Urothelium cell line (cell line): ENCODE measurements around the gene ATP5PF.
"Not testable (repeated sequence)": the region's sequence is repeated elsewhere in the genome, so short reads cannot be mapped to it uniquely, and the experiment has no call there.

Source experiments
- DNase-seq: peaks from one replicate; pipeline ENCODE4 v3.0.0; 2011; ENCODE audit warnings: low spot score, mixed read lengths
- FAIRE-seq: peaks from 2 replicates; lab custom pipeline; 2011; peaks lifted over from hg19 to GRCh38; lab: Jason Lieb, UNC

The ATP5PF gene

DNA sequence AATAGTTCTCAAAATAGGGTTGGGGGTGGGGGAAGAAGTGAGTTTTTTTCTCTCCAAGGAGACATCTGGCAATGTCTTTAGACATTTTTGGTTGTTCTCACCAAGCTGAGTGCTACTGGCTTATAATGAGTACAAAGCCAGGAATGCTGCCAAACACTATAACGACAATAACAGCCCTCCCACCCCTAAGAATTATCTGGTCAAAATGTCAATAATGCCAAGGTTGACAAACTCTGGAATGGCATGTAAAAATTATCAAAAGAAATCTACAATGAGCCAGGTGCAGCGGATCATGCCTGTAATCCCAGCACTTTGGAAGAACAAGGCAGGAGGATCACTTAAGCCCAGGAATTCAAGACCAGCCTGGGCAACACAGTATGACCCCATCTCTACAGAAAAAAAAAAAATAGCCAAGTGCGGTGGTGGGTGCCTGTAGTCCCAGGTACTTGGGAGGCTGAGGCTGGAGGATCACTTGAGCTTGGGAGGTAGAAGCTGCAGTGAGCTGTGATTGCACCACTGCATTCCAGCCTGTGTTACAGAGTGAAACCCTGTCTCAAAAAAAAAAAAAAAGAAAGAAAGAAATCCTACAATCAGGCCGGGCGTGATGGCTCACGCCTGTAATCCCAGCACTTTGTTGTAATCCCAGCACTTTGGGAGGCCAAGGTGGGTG lies 2.5 kb downstream of the ATP5PF start:
- no peak for FAIRE-seq
- DNase-seq, result no peak

DNA sequence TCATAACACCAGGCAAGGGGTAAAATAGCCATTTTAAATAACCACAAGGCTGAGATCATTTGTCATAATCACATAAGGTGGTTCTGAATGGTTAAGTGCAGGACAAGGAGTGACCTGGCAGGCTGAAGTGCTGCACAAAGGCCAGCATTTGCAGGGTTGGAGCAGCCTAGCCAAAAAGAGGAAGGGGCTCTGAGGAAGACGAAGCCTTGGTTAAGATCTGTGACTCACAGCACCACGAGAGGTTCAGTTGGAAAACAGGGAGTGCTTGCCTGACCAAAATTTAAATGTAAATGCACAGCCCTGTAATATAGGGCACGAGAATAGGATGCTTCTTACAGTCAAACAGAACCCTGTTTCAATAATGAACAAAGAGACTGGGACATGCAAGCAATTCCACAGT lies 12.1 kb downstream of the ATP5PF start:
- no peak for DNase-seq
- no peak for FAIRE-seq

DNA sequence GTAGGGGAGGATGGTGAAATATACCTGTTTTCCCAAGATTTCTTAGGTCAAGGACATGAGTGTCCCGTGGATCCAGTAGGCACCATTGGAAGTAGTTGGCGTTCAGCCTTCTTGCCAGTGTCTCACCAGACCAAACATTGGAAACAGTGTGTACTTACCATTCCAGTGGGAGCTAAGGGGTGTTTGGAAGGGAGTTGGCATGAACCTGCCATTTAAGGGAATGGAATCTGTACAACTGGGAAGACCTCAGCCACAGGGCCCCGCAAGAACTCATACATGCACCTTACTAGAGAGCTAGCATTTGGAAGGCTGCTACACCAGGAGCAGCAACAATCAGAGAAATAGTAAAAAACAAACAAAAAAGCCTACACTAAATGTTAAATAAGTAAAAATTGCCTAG lies 12.7 kb downstream of the ATP5PF start:
- DNase-seq (no peak), FAIRE-seq (no peak)

DNA sequence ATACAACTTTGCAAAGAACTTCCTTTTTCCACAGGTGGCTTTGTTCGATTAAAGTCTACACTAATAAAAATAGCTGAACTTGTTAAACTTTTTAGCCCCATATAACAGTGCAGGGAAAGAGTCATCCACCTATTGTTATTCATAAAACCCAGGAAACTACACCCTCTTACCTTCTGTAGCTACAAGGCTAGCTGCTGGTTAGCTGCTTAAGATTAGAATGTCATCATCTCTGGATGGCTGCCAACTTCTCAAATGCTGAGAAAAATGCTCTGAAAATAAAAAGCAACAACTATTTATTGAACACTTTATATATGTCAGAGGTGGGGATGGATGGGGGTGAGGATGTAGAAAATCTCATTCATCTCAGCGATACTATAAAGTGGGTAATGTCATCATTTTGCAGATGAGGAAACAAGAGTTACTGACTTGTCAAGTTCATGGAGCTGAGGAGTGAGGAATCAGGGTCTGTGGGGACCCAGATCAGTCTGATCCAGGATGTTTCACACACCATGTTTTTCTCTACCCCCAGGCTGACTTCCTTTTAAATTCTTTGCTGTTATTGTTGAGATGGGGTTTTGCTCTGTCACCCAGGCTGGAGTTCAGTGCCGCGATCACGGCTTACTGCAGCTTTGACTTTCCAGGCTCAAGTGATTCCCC lies 17.1 kb downstream of the ATP5PF start:
- FAIRE-seq (no peak), DNase-seq (no peak)

DNA sequence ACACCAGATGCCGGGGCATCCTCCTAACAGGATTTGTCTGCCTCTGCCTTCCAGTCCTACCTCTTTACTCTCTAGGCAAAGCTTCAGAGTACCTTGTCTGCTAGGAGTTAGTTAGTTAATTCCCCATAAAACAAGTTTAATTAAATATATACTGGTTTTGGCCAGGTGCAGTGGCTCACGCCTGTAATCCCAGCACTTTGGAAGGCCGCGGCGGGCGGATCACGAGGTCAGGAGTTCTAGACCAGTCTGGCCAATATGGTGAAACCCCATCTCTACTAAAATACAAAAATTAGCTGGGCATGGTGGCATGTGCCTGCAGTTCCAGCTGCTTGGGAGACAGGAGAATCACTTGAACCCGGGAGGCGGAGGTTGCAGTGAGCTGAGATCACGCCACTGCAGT lies 20.6 kb downstream of the ATP5PF start:
- FAIRE-seq, result not testable (repeated sequence)

DNA sequence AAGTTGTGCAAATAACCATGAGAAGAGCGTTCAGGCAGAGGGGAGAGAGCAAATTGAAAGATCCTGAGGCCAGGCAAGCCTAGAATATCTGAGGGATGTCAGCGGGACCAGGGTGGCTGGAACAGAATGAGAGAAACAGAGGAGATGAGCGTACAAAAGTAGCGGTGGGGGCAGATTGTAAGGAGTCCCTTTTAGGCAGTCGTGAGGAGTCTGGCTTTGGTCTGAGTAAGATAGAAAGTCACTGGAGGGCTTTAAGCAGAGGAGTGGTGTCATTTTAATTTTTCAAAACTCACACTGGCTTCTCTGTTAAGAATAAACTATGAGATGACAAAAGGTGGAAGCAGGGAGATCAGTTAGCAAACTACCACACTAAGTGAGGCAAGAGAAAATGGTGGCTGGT lies 24.2 kb downstream of the ATP5PF start:
- FAIRE-seq, result no peak
- DNase-seq, result no peak

More for the DNA sequence above, 20.6 kb downstream of the ATP5PF start:
- DNase-seq, result not testable (repeated sequence)

DNA sequence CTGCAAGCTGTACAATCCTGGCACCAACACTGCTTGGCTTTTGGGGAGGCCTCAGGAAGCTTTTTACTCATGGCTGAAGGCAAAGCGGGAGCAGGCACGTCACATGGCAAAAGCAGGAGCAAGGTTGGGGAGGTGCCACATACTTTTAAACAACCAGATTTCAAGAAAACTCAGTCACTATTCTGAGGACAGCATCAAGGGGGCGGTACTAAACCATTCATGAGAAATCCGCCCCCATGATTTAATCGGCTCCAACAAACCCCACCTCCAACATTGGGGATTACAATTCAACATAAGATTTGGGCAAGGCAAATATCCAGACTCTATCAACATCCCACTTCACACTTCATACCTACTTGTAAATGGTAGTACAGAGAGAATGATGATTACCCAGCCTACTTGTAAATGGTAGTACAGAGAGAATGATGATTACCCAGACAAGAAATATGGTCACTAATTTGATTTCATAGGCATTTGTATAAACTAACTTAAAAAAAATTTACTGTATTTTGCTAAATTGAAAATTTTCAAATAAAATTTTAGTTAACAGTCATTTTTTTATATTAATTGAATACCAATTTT lies 24.9 kb downstream of the ATP5PF start:
- DNase-seq, result no peak
- no peak for FAIRE-seq

DNA sequence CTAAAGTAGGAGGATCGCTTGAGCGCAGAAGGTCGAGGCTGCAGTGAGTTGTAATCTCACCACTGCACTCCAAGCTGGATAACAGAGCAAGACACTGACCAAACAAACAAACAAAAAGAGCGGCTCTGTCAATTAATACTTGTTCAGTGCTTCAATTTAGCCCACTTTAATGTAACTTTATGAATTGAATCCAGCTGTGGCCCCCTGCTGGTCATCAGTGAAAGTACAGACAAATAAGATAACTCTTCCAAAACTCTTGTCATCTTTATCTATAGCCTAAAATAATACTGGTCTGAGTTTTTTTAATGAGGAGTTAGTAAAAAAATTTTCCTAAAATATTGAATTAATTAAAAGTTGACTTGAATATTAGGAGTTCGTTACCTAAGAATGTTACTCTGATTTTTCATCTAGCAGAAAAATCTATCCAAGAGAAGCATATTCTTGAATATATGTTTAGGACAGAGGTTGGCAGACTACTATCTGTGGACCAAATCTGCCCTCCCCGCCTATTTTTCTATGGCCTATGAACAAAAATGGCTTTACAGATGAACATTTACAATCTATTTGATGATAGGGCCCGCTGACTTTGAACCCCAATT lies 26.1 kb downstream of the ATP5PF start:
- no peak for FAIRE-seq
- peak; percentile 32 for DNase-seq

DNA sequence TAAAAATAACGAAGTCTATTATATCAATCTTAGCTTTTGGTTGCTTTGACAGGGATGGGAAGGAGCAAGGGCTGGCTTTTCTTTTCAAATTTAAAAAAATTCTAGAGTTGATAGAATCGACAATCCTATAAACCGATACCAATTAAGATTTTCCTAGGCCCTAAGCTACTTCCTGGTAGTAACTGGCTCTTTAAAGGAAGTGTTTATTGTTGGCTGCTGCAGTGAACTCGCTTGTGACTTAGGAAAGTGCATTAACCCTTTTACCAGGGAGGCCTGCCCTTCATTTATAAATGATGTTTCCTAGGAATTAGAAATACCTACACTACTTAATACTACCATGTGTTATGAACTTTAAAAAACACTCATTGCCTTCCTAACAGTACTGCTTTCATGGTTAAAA lies 33.2 kb downstream of the ATP5PF start:
- no peak for FAIRE-seq
- no peak for DNase-seq

DNA sequence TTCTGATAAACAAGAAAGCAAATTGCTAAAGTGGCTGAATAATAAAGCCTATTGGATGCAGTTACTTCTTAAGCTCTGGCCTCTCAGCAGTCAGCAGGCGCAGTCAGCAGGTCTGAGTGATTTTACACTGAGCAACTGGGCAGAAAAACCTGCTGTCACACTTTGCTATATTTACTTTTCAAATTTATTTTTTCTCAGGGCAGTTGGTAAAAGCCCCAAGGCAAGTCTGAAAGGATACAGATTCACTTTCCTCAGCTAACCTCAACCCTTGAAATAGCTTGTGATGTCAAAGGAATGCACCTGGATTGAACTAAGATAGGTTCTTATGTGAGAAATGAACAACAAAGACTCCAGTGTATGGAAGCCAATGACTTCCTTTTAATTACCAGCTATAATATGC lies 34.0 kb downstream of the ATP5PF start:
- FAIRE-seq, result no peak
- no peak for DNase-seq

DNA sequence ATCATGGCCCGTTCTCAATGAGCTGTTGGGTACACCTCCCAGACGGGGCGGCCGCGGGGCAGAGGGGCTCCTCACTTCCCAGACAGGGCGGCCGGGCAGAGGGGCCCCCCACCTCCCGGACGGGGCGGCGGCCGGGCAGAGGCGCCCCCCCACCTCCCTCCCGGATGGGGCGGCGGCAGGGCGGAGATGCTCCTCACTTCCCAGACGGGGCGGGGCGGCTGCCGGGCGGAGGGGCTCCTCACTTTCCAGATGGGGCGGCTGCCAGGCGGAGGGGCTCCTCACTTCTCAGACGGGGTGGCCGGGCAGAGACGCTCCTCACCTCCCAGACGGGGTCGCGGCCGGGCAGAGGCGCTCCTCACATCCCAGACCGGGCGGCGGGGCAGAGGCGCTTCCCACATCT lies 39.2 kb downstream of the ATP5PF start:
- DNase-seq, FAIRE-seq: not testable (repeated sequence)

DNA sequence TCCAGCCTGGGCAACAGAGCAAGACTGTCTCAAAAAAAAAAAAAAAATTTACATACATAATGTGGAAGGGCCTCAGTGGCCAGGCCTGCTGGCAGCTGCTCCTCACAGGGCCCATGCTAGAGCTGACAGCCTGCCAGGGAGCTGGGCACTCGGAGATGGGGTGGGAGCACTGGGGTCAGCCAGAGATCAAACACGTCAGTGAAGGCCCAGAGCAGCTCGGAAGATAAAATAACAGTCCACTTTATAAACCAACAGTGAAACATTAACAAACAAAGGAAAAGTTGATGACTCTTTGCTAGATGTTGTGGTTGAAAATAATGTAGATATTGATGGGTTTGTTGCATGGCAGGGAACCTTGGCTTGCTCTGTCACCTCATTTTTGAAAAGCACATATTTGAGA lies 42.7 kb downstream of the ATP5PF start:
- no peak for DNase-seq
- no peak for FAIRE-seq

DNA sequence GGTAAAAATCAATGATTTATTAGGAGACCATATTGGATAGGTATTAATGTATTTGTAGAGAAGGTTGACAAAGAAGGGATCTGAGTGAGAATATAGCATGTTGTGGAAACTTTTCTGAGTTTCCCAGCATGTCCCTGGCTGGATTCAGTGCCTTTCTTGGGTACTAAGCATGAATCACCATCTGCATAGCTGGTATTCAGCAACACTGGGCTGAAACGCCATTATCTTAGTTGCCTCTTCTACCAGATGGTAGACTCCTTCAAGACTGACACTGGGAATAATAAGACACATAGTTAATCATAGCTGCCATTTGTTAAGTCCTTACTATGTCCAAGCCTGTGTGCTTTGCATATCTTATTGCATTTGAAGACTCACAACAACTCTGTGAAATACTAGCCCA lies 45.5 kb downstream of the ATP5PF start:
- FAIRE-seq (no peak), DNase-seq (no peak)

DNA sequence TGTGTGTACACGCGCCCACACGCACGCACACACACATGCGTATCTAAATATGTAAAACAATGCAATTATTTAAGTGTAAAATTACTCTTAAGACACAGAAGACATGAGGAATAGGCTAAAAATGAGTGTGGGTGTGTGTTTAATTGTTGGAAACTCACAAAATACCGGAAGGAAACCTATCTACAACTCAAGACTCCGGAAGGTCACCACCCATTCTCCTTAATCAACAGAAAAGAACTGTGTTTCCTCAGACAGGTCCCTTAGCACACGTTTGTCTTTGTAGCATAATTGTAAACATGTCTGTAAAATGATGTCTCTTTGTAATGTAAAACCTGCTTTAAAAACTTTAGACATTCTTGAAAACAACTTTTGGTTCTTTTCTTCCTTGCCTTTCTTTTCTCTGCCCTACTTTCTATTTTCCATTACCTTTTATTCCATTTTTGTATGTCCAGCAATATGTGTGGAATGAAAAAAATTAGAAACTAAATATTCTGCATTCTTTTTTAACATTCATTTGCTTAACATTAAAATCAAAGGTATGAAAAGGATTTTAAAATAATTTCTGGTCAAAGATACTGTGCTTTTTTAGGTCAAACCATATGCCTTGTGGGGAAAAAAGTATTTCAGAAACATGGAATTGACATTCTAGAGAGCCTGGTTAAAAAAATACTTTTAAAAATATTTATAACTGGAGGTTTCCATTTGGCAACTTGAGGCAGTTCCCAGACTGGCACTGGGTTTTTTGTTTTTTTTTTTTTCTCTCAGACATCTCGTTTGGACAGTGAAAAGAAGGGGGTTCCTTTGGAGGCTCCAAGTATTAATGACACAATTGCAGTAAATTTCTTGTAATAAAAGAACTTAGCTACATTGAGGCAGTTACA lies 46.2 kb downstream of the ATP5PF start:
- FAIRE-seq (no peak), DNase-seq (no peak)

DNA sequence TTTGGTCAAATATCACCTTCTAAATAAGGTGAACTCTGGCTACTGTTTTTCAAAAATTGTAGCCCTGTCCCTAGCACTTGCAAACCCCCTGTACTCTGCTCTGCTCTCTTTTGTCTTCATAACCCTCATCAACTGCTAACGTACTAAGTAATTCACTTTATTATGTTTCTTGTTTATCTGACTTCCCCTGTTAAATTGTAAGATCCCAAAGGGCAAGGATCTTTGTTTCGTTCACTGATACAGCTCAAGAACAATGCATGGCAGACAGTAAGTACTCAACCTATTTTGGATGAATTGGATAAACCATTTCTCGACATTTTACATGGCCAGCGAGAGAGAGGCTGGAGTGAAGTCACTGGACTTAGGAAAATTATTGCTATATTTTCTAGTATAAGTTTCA lies 46.9 kb downstream of the ATP5PF start:
- no peak for DNase-seq
- no peak for FAIRE-seq

DNA sequence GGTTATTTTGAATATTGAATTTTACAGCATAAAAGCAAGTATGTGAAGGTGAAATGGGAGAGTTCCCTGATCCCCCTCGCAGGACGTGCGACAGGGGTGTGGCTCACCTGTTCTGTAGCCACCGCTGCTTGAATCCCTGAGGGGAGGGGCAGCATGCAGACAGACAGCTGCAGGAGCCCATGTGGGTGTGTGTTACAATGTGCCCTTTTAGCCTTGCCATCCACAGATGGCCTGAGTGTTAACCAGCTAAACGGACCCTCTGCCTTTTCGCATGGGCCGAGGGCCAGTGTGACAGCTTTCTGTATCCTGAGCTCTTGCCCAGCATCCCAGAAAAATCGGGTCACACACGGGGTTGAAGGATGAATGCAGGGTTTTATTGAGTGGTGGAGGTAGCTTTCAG lies 52.3 kb downstream of the ATP5PF start:
- DNase-seq, result no peak
- FAIRE-seq, result no peak

DNA sequence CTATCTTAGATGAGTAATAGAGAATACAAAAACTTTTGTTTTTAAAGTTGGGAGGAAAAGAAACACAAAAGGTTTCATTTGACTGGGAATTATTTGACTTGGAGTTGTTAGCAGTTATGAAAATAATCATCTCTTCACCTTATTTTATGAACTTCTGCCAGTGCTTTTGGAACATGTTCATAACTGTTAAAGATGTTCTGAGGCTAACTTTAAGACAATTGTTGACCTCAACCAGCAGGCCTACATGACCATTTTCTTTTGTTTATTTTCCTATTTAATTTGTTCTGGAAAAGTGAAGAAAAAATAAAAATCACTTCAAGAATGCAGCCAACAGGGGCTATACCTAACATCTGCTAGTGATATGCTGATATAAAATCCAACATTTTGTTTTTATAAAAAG lies 58.3 kb downstream of the ATP5PF start:
- FAIRE-seq, result no peak
- no peak for DNase-seq
